ENCODE measurements around the gene COG7. TPM values are rescaled to one million over a fixed set of nuclear protein-coding genes. Genes with fewer than 3 reads are reported as not detected.

Gene COG7
- total RNA-seq, 1 experiment from 2014 or later, result 16.7 TPM

GRCh38 chr16:23356941-23357340 lies 96.0 kb downstream of the COG7 start:
- no peak for DNase-seq (ENCODE audit: low read depth, low spot score)
- in situ Hi-C loops (cut with HindIII; ENCODE audit: low pct_unique_long_range_greater_than_20kb, low sequenced_read_pairs), result no loop called here

- in situ Hi-C loops (cut with HindIII; ENCODE audit: low pct_unique_long_range_greater_than_20kb, low sequenced_read_pairs), result no loop called here
- no peak for DNase-seq (ENCODE audit: low read depth, low spot score)
Observed at GRCh38 chr16:23355106-23355670, 97.8 kb downstream of the COG7 start.

GRCh38 chr16:23354246-23354645 lies 98.7 kb downstream of the COG7 start:
- no peak for DNase-seq (ENCODE audit: low read depth, low spot score)
- in situ Hi-C loops (cut with HindIII; ENCODE audit: low pct_unique_long_range_greater_than_20kb, low sequenced_read_pairs), result no loop called here

GRCh38 chr16:23353440-23353839 lies 99.5 kb downstream of the COG7 start:
- in situ Hi-C loops (cut with HindIII; ENCODE audit: low pct_unique_long_range_greater_than_20kb, low sequenced_read_pairs), result no loop called here
- no peak for DNase-seq (ENCODE audit: low read depth, low spot score)

GRCh38 chr16:23351360-23351759 lies 101.6 kb downstream of the COG7 start:
- no peak for DNase-seq (ENCODE audit: low read depth, low spot score)
- in situ Hi-C loops (cut with HindIII; ENCODE audit: low pct_unique_long_range_greater_than_20kb, low sequenced_read_pairs), result no loop called here

- in situ Hi-C loops (cut with HindIII; ENCODE audit: low pct_unique_long_range_greater_than_20kb, low sequenced_read_pairs), result no loop called here
- DNase-seq (ENCODE audit: low read depth, low spot score), result peak; percentile 25
Observed at GRCh38 chr16:23348579-23349469, 104.2 kb downstream of the COG7 start.

- in situ Hi-C loops (cut with HindIII; ENCODE audit: low pct_unique_long_range_greater_than_20kb, low sequenced_read_pairs), result no loop called here
- no peak for DNase-seq (ENCODE audit: low read depth, low spot score)
Observed at GRCh38 chr16:23345237-23345636, 107.8 kb downstream of the COG7 start.

- DNase-seq (ENCODE audit: low read depth, low spot score), result no peak
- in situ Hi-C loops (cut with HindIII; ENCODE audit: low pct_unique_long_range_greater_than_20kb, low sequenced_read_pairs), result no loop called here
Observed at GRCh38 chr16:23343643-23344612, 109.1 kb downstream of the COG7 start.

- DNase-seq (ENCODE audit: low read depth, low spot score), result no peak
- in situ Hi-C loops (cut with HindIII; ENCODE audit: low pct_unique_long_range_greater_than_20kb, low sequenced_read_pairs), result no loop called here
Observed at GRCh38 chr16:23342083-23342640, 110.8 kb downstream of the COG7 start.

GRCh38 chr16:23339787-23340186 lies 113.2 kb downstream of the COG7 start:
- in situ Hi-C loops (cut with HindIII; ENCODE audit: low pct_unique_long_range_greater_than_20kb, low sequenced_read_pairs), result no loop called here
- DNase-seq (ENCODE audit: low read depth, low spot score), result no peak

Small RNA genes within 50 kb of the gene (small RNA-seq; reads per million reads assigned to genes)
- gene RF00072, result 0 to 0.05 reads per million in 2 experiments

Other genes starting within 250 kb of the COG7 start
- not detected in 2 replicates for gene SCNN1B, start 150.9 kb downstream of the COG7 start, total RNA-seq (2014; rRNA removed; shearing (Covaris generic))
- 43.6 and 58.0 TPM in 2 replicates for gene GGA2, start 57.3 kb upstream of the COG7 start, total RNA-seq (2014; rRNA removed; shearing (Covaris generic))
- gene EARS2, start 104.2 kb upstream of the COG7 start, total RNA-seq (2014; rRNA removed; shearing (Covaris generic)), result 41.9 and 44.3 TPM in 2 replicates
- gene UBFD1, start 104.5 kb upstream of the COG7 start, total RNA-seq (2014; rRNA removed; shearing (Covaris generic)), result 41.7 and 53.1 TPM in 2 replicates
- gene NDUFAB1, start 143.1 kb upstream of the COG7 start, total RNA-seq (2014; rRNA removed; shearing (Covaris generic)), result 182 and 201 TPM in 2 replicates
- 21.1 and 28.8 TPM in 2 replicates for gene PALB2, start 188.1 kb upstream of the COG7 start, total RNA-seq (2014; rRNA removed; shearing (Covaris generic))
- gene DCTN5, start 188.3 kb upstream of the COG7 start, total RNA-seq (2014; rRNA removed; shearing (Covaris generic)), result 70.6 and 75.6 TPM in 2 replicates
- 14.3 and 16.6 TPM in 2 replicates for gene PLK1, start 225.7 kb upstream of the COG7 start, total RNA-seq (2014; rRNA removed; shearing (Covaris generic))